Right kidney (tissue), 1 donor: Measurements from ENCODE around the gene NDFIP2.

ENCODE experiments used
- DNase-seq: peaks from one replicate; pipeline ENCODE4 v3.0.0-alpha.2; 2016

NDFIP2 gene

GRCh38 chr13:79457948-79458347 is 23.0 kb upstream of the NDFIP2 start:
- no peak for DNase-seq

DNA sequence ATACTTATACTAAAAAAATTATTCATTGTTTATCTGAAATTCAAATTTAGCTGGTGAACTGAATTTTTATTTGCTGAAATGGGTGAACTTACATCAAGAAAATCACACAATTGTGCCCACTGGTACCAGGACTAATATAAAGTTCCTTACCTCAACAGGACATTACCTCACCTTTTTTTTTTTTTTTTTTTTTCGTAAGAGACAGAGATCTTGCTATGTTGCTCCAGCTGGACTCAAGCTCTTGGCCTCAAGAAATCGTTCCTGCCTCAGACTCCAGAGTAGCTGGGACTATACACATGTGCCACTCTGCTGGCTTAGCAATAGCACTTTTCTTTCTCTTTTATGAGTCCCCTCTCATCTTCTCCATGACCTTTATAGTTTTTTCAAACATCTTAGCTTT is 22.5 kb upstream of the NDFIP2 start:
- DNase-seq, result no peak

DNA sequence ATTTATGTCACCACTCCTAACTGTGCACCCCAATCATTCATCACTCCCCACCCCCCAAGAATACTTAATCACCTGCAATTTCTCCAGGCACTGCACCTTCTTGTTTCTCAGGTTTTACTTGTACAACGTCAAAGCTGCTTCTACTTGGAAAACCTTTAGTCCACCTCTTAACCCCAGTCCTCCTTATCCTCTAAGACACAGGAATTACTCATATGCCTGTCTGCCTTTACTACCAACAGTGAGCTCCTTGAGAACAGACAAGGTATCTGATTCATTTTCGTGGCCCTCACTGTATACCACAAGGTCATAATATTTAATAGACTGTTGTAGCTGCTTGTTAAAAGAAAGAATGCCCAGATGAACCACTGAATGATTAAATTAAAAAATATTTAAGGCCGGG is 21.0 kb upstream of the NDFIP2 start:
- no peak for DNase-seq

DNA sequence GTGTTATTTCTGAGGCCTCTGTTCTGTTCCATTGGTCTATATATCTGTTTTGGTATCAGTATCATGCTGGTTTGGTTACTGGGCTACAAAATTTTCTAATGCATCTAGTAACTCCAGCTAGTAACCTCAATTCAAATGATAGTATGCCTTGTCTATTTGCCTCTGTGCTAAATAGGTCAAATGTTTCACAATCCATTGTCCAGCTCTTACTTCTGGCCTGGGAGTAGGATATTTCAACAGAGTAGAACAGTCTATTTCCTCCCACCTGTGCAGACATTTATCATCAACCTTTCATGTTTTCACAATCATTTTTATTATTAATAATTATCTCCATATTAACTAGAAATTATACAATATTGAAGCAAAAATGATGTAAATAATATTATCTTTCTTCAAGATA is 18.1 kb upstream of the NDFIP2 start:
- no peak for DNase-seq

GRCh38 chr13:79463604-79464003 is 17.4 kb upstream of the NDFIP2 start:
- DNase-seq, result no peak

DNA sequence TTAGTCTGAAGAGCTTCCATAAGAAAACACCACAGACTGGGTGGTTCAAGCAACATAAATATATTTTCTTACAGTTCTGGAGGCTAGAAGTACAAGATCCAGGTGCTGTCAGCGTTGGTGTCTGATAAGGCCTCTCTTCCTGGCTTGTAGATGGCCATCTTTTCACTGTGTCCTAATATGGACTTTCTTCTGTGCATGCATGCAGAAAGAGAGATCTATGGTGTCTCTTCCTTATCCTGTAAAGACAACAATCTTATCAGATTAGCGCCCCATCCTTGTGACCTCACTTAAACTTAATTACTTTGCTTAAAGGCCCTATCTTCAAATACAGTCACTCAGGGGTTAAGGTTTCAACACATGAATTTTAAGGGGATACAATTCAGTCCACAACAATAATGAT is 14.1 kb upstream of the NDFIP2 start:
- DNase-seq, result no peak

DNA sequence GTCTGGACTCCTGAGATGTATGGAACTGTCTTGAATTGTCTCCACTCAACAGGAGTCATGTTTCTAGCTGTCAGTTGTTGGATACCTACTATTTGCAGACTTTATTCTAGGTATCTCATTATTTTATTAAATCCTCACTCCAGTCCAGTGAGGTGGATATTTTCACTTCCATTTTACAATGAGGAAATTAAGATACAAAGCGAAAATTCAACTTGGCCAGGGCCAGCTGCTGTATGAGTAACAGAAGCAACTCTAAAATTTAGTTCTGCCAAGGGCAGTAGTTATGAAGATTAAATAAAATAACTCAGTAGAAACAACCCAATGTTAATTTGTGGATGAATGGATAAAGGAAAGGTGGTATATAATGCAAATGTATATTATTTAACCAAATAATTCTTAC is 12.6 kb upstream of the NDFIP2 start:
- DNase-seq, result no peak

GRCh38 chr13:79468819-79469218 is 12.1 kb upstream of the NDFIP2 start:
- no peak for DNase-seq

DNA sequence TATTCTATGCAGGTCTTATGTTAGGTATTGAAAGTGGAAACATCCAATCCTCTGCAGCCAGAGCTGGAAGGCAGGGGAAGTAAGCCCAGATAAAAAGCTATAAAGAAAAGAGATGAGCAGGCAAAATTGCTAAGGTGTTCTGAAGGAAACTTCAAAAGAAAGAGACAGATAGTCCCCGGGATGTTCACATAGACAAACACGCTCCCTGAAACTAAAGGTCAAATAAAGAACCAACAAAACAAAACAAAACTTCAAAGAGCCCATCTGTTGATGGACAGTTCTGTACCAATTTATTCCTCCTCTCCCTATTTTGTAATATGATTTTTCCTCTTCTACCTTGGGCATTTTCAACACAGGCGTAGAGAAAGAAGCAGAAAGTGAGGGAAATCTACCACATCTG is 11.3 kb upstream of the NDFIP2 start:
- no peak for DNase-seq

GRCh38 chr13:79470666-79471065 is 10.3 kb upstream of the NDFIP2 start:
- DNase-seq, result no peak

DNA sequence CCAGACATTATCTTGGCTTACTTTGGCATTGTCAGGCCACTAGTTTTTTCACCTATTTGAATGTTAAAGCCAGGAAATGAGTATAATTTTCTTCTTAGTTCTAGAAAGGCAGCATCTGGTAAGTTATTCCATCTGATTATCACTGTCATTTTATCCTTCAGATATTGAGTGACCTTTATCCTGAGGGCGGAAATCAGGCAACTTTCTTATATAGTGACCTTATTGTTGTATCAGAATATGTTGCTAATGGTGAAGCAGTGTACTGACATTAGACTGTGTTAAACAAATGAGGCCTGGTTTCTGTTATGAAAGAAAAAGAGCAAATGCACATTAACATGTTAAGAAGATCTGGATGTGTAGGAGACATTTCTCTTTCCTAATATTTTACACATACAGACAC is 5.4 kb upstream of the NDFIP2 start:
- DNase-seq, result no peak

- DNase-seq, result no peak
These were observed 3.0 kb upstream of the NDFIP2 start for GRCh38 chr13:79477968-79478367.

DNA sequence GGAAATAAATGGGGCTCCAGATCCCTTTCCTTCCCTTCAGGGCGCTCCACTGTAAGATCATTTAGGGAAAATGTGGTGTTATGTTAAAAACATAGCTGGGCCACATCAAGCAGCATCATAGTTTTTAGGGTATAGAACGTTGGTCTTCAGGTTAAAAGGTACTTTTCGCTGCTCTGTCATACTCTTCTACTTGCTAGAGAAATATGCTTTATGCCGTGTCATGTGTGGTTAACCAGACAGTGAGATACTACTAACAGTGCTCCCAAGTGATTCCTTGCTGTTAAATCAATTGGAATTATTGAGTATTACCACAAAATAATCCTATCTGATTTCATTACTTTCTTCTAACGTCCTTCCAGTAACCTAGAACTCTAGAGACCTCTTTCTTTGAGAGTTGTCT is 1.1 kb upstream of the NDFIP2 start:
- no peak for DNase-seq

GRCh38 chr13:79481685-79482052 is 714 bp downstream of the NDFIP2 start:
- DNase-seq, result no peak

DNA sequence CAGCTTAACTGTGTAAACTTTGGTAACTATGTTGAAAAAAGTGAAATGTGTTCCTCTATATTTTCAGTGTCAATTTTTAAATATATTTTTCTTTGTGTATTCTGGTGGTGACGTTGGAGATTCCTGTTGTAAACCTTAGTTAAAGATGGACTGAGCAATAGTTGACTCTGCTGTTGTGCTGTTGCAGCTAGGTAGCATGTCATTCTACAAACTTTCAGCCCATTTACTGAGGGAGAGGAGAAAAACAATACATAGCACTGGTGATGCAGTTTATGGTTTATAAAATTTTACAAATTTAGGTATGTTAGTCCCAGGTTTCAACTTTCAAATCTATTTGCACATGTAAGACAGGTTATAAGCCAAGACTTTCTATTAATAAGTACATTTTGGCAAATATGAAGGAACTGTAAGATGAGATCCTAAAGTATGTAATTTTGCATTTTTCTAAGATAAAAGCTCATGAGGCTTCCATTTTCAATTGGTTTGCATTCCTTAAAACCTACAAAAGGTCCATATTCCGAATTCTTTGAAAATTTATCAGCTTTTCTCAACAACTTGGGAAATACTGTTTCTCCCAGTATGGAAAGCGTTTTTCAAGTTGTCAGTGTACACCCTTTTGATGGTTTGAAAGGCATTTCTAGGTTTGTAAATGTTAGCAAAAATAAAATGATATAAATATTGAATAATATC is 1.5 kb downstream of the NDFIP2 start:
- DNase-seq, result no peak

DNA sequence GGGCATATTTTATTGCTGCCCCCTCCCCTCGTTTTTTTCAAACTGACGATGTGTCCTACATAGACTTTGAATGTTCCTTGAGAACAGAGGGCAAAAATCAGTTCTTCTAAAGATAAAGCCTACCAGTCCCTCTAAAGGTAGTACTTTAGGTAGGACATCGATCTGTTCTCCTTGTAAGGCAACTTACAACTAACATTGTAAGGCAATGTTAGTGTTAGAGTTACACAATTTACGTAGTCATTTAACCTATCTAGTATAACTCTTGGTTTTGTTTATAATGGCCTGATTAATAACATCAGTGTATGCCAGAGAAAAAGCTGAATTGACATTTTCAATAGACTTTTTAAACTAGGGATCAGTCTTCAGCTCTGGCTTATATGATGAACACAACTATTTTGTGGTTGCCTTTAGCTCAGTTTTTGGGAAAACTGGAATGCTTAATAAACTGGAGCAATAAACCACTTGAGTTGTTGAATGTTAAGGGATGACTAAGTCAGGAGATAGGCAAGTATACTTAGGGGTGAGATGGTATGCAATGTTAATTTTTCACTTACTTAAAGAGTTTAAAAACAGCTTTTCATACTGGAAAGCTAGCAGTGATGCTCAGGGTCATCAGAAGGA is 2.2 kb downstream of the NDFIP2 start:
- DNase-seq, result no peak

- peak; percentile 35 for DNase-seq
These were observed 4.3 kb downstream of the NDFIP2 start for GRCh38 chr13:79485014-79485811.

GRCh38 chr13:79486433-79487188 is 5.7 kb downstream of the NDFIP2 start:
- no peak for DNase-seq

GRCh38 chr13:79490326-79490725 is 9.4 kb downstream of the NDFIP2 start:
- DNase-seq, result no peak

- no peak for DNase-seq
These were observed 9.9 kb downstream of the NDFIP2 start for GRCh38 chr13:79490824-79491223.

DNA sequence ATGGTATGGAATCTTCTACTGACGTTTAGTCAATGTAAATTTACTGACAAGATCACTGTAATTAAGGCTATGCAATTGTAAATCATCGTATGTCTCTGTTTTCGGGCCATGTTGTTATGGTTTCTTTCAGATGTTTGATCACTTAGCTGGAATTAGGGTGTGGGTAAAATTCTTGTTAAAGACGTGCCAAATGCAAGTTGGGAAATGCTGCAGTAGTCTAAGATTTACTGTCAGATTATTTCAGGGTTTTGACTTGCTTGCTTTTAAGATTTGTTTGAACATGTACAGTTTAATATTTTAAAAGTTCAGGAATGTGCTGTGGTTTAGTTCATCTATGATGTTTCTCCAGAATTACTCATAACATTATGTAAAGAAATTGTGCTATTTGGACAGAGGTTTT is 10.8 kb downstream of the NDFIP2 start:
- DNase-seq, result no peak

- no peak for DNase-seq
These were observed 11.4 kb downstream of the NDFIP2 start for GRCh38 chr13:79492313-79492798.
